Measurements from ENCODE around the gene GBP3. TPM values are rescaled to one million over a fixed set of nuclear protein-coding genes. Genes with fewer than 3 reads are reported as not detected.

Gene GBP3
- total and polyA plus RNA-seq, 2 of the 8 experiments (the other 6 are each of a cell fraction or from before 2014, with no cell fraction given): not detected

DNA sequence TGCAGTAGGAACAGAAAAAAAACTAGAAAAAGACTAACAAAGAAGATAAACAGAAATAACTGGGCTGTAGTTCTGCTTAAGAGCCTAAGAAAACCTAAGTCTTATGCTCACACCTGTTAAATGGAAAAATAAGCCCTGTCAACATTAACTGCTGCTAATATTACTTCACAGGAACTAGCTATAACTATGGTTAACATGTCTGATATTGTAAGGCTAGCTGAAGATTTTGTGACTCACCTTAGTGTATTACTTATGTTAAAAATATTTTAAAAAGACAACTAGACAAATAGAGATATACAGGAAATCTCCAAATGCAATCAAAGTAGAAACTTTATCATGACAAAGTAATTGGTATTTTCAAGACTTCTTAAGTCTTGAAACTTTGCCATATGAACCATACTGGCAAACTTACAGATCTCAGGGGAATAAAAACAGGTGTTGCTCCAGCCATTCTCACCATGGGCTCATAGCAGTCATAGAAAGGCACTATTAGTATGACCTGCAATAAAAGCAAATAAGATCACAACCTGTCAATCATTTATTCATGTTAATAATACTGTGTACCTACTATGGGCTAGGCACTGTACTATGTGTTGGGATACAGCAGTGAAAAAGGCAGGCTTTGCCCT lies 60.9 kb downstream of the GBP3 start:
- no peak overlapping the region for H2AFZ ChIP-seq (ENCODE audit: low read length)
- FAIRE-seq (no peak), DNase-seq (ENCODE audit: low read depth in 1 of 2, low spot score in 2 of 2) (no peak)
- H2BK5ac ChIP-seq (ENCODE audit: low read depth, low read length): no peak overlapping the region
- H3K18ac ChIP-seq (ENCODE audit: extremely low read depth, low read length): no peak overlapping the region
- H3K9ac ChIP-seq (replicated peaks in 1 of 4; ENCODE audit: extremely low read depth in 1 of 4, low read depth in 3 of 4, low read length in 3 of 4): no peak overlapping the region
- H3K4me2 ChIP-seq (ENCODE audit: insufficient read depth in 1 of 2, low read depth in 2 of 2, low read length in 2 of 2): no peak overlapping the region
- H2BK120ac ChIP-seq (replicated peaks; ENCODE audit: low read depth, low read length): no peak overlapping the region
- H4K5ac ChIP-seq (ENCODE audit: insufficient read length, low read depth, low read length): no peak overlapping the region
- no peak overlapping the region for H3K4ac ChIP-seq (replicated peaks; ENCODE audit: insufficient read length, low read depth, low read length)
- H2BK15ac ChIP-seq (ENCODE audit: low read length): no peak overlapping the region
- no peaks in the 10 kb centered on the region for H3K79me2 ChIP-seq (ENCODE audit: control insufficient read depth in 1 of 2, insufficient read depth in 2 of 2, low read length in 2 of 2)
- no peak overlapping the region for H3K4me3 ChIP-seq (ENCODE audit: extremely low read depth in 1 of 4, insufficient read depth in 2 of 4, low read depth in 3 of 4, low read length in 4 of 4)
- no peak overlapping the region for H2BK12ac ChIP-seq (ENCODE audit: low read depth, low read length)
- no peak overlapping the region for H4K91ac ChIP-seq (replicated peaks; ENCODE audit: insufficient read length, low read length)
- no peaks in the 10 kb centered on the region for H3K4me1 ChIP-seq (replicated peaks in 1 of 4; ENCODE audit: control insufficient read depth in 3 of 4, insufficient read depth in 4 of 4, low read length in 3 of 4)
- H3K14ac ChIP-seq (ENCODE audit: insufficient read length): no peak overlapping the region
- no peaks in the 10 kb centered on the region for H3K27me3 ChIP-seq (replicated peaks in 1 of 4; ENCODE audit: control insufficient read depth in 3 of 4, extremely low read depth in 1 of 4, insufficient read depth in 3 of 4, low read length in 3 of 4)
- TF ChIP-seq HDAC6 (IDR thresholded peaks at IDR 0.05; ENCODE audit: low read depth, low read length): no peak
- TF ChIP-seq CHD2 (IDR thresholded peaks at IDR 0.05; ENCODE audit: low read length): no peak
- no peak for TF ChIP-seq TBP (IDR thresholded peaks at IDR 0.05; ENCODE audit: low read depth, low read length)
- TF ChIP-seq SIRT6 (IDR thresholded peaks at IDR 0.05; ENCODE audit: low read length): no peak
- no peak for TF ChIP-seq BCL11A (IDR thresholded peaks at IDR 0.05; ENCODE audit: low read depth in 2 of 2, low read length in 2 of 2)
- no peak for TF ChIP-seq TAF1 (IDR thresholded peaks at IDR 0.05; ENCODE audit: low read depth, low read length)
- no peak for TF ChIP-seq SP4 (IDR thresholded peaks at IDR 0.05; ENCODE audit: low read length)
- TF ChIP-seq POU5F1 (IDR thresholded peaks at IDR 0.05; ENCODE audit: low read depth, low read length): no peak
- TF ChIP-seq ZNF274 (IDR thresholded peaks at IDR 0.05; ENCODE audit: borderline replicate concordance, extremely low read depth, low read length): no peak
- no peak for TF ChIP-seq NRF1 (IDR thresholded peaks at IDR 0.05; ENCODE audit: low read depth, low read length)
- H2BK20ac ChIP-seq (ENCODE audit: low read length): no peak overlapping the region
- H3K36me3 ChIP-seq (ENCODE audit: control insufficient read depth in 2 of 4, insufficient read depth in 4 of 4, low read length in 3 of 4): peaks cover 9 to 58% (median 35%) of the 10 kb centered on the region in 4 experiments
- H3K56ac ChIP-seq (replicated peaks; ENCODE audit: insufficient read length, low read depth, low read length): no peak overlapping the region
- ChIA-PET CTCF (ENCODE audit: partially characterized antibody) (no interaction called here), POLR2A (ENCODE audit: partially characterized antibody) (no interaction called here)
- H3K27ac ChIP-seq (ENCODE audit: low read depth, low read length): no peak overlapping the region
- H3K9me3 ChIP-seq (ENCODE audit: insufficient read depth in 2 of 2, low read depth in 1 of 2, low read length in 1 of 2): no peaks in the 10 kb centered on the region
- no peaks in the 10 kb centered on the region for H3K23me2 ChIP-seq (ENCODE audit: low read depth, low read length)
- H4K20me1 ChIP-seq (replicated peaks in 1 of 2; ENCODE audit: control insufficient read depth in 1 of 2, insufficient read depth in 2 of 2, low read length in 2 of 2): peaks cover 0 to 1% of the 10 kb centered on the region in 2 experiments
- no peak overlapping the region for H4K8ac ChIP-seq (ENCODE audit: extremely low read depth, insufficient read depth, low read length)
- no peaks in the 10 kb centered on the region for H3K79me1 ChIP-seq (ENCODE audit: low read depth, low read length)
- no peak overlapping the region for H3K23ac ChIP-seq (ENCODE audit: insufficient read length)
- H2AK5ac ChIP-seq (ENCODE audit: low read depth, low read length): no peak overlapping the region
